Ascending aorta (tissue), 2 donors: Measurements from ENCODE around the gene LRTM1. TPM values are rescaled to one million over a fixed set of nuclear protein-coding genes. Genes with fewer than 3 reads are reported as not detected.

Experiments
- DNase-seq, 2 donors: peaks; one replicate each; pipeline ENCODE4 v3.0.0-alpha.2; 2019; ENCODE audit warnings: low spot score in 2 of 2
- H3K27ac ChIP-seq, 2 donors: fragments of 200-600 bp; sonication (generic); one replicate each; pipeline ENCODE4 v1.5.1; 2016 to 2017; ENCODE audit warnings: mild to moderate bottlenecking in 1 of 2
- H3K27me3 ChIP-seq: fragments of 200-600 bp; sonication (generic); one replicate; pipeline ENCODE4 v1.5.1; 2017
- H3K36me3 ChIP-seq, 2 donors: fragments of 200-600 bp; sonication (generic); one replicate each; pipeline ENCODE4 v1.5.1; 2016
- H3K4me1 ChIP-seq, 2 donors: fragments of 200-600 bp; sonication (generic); one replicate each; pipeline ENCODE4 v1.5.1; 2016 to 2017; ENCODE audit warnings: mild to moderate bottlenecking in 1 of 2
- H3K4me3 ChIP-seq, 2 donors: fragments of 200-600 bp; sonication (generic); one replicate each; pipeline ENCODE4 v1.5.1; 2016 to 2017; ENCODE audit warnings: mild to moderate bottlenecking in 1 of 2
- H3K9me3 ChIP-seq, 2 donors: fragments of 200-600 bp; sonication (generic); one replicate each; pipeline ENCODE4 v1.5.1; 2016
- CTCF ChIP-seq, 3 experiments: fragments of 200-600 bp in 2 of 3; fragments of 450-650 bp in 1 of 3; sonication (generic) in 2 of 3; IDR thresholded peaks; one replicate each; pipeline ENCODE4 v1.5.1; 2016 to 2019; ENCODE audit warnings: antibody characterized with exemption in 3 of 3, mild to moderate bottlenecking in 1 of 3, moderate library complexity in 1 of 3
- intact Hi-C: fragments of 100-400 bp; cut with DNase I; formaldehyde crosslinking; loops from one replicate; pipeline ENCODE4 v1.15.1; 2023
- total RNA-seq: library from RNA; depleted of rRNA; stranded (reverse); fragments of >200 nt; gene quantifications from one replicate; pipeline ENCODE4 v1.1.0, GENCODE V29; 2016

LRTM1 gene
- total RNA-seq, 1 donor from 2014 or later = not detected

- Histone ChIP-seq H3K9me3 (no peaks in the 10 kb centered on the region), H3K4me3 (no peak overlapping the region), H3K27me3 (no peaks in the 10 kb centered on the region), H3K27ac (no peak overlapping the region), H3K36me3 (no peaks in the 10 kb centered on the region), H3K4me1 (no peaks in the 10 kb centered on the region)
- no peak for DNase-seq
- no peak for TF ChIP-seq CTCF (IDR thresholded peaks at IDR 0.05)
- intact Hi-C loops = no loop called here
Measured at GRCh38 chr3:54882129-54882833, 45.6 kb downstream of the LRTM1 start.

- Histone ChIP-seq H3K4me3 (no peak overlapping the region), H3K9me3 (no peaks in the 10 kb centered on the region), H3K4me1 (no peaks in the 10 kb centered on the region), H3K27me3 (no peaks in the 10 kb centered on the region), H3K27ac (no peak overlapping the region), H3K36me3 (no peaks in the 10 kb centered on the region)
- no peak for TF ChIP-seq CTCF (IDR thresholded peaks at IDR 0.05)
- intact Hi-C loops = no loop called here
- no peak for DNase-seq
Measured at GRCh38 chr3:54878145-54878544, 49.7 kb downstream of the LRTM1 start.

DNA sequence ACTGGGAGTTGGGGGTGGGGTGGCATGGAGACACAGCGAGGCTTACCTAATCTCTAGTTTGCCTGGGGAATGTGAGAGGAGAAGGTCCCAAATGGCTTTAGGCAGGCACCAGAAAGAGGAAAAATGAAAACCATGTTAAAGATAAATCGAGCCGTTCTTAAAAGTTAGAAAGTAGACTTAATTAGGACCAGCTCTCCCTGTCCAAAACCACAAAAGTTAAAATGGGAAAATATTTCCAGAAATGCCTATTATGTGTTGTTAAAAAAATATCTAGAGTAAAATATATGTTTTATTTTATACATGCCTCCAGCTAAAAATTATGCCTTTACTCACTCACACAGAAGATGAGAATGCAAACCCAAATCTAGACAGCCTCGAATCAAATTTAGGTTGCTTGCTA, 50.1 kb downstream of the LRTM1 start:
- Histone ChIP-seq H3K4me3 (no peak overlapping the region), H3K4me1 (no peaks in the 10 kb centered on the region), H3K9me3 (no peaks in the 10 kb centered on the region), H3K27me3 (no peaks in the 10 kb centered on the region), H3K27ac (no peak overlapping the region), H3K36me3 (no peaks in the 10 kb centered on the region)
- no peak for TF ChIP-seq CTCF (IDR thresholded peaks at IDR 0.05)
- intact Hi-C loops = no loop called here
- no peak for DNase-seq

DNA sequence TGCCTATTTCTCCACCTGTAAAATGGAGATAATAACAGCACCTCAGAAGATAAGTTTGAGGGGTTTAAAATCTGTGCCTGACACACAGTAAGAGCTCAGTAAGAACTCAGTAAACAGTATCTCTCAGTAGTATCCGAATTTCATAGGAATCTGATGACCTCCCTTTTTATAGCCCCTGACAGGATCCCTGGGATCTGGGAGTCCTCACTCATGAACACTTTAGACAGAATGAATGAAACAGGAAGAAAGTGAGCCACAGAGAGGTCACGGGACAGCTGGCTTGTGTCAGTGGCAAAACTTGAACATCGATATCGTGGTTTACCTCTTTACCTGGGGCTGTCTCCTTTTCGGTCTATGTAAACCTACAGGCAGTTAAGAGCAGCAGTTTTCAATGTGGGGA, 51.2 kb downstream of the LRTM1 start:
- intact Hi-C loops = no loop called here
- H3K36me3 ChIP-seq = no peaks in the 10 kb centered on the region
- H3K9me3 ChIP-seq = no peaks in the 10 kb centered on the region
- DNase-seq = no peak
- no peaks in the 10 kb centered on the region for H3K27me3 ChIP-seq
- TF ChIP-seq CTCF (IDR thresholded peaks at IDR 0.05) = no peak
- no peaks in the 10 kb centered on the region for H3K4me1 ChIP-seq
- H3K27ac ChIP-seq = no peak overlapping the region
- no peak overlapping the region for H3K4me3 ChIP-seq

DNA sequence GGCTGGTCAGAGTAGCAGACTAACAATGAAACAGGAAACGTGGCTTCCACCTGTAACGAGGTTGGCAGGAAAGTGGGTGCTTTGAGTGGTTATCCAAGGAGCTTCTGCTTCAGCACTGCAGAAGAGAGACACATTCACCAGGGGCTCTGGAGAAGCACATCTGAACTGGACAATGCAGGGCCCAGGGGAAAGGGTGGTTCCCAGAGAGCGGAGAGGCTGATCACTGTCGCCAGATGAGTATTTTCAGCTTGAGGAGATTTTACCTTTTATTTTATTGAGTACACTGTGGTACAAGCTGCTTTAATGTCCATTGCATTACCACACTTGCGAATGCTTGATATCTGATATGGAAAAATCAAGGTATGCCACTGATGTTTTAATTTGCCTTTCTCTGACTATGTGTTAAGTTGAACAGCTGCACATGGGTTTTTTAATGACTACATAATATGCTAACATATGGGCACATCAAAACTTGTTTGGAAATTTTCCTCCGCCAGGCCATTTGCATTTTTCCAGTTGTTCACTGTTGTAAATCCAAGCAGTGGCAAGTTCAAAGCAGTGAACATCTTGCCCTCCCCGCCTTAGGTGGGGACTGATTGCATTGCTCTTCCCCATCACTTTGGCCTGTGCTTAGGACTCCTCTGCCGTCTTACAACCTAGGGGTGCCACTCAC, 52.1 kb downstream of the LRTM1 start:
- Histone ChIP-seq H3K27ac (no peak overlapping the region), H3K4me1 (no peaks in the 10 kb centered on the region), H3K27me3 (no peaks in the 10 kb centered on the region), H3K4me3 (no peak overlapping the region), H3K36me3 (no peaks in the 10 kb centered on the region), H3K9me3 (no peaks in the 10 kb centered on the region)
- TF ChIP-seq CTCF (IDR thresholded peaks at IDR 0.05) = no peak
- DNase-seq = no peak
- intact Hi-C loops = no loop called here
